ENCODE measurements around the gene LRBA. TPM values are rescaled to one million over a fixed set of nuclear protein-coding genes. Genes with fewer than 3 reads are reported as not detected.

The LRBA gene
- total RNA-seq, 1 experiment from 2014 or later = 39.4 TPM

- no peak for DNase-seq (ENCODE audit: low read depth)
Observed at GRCh38 chr4:150590631-150591030, 424.5 kb downstream of the LRBA start.

- DNase-seq (ENCODE audit: low read depth) = no peak
Observed at GRCh38 chr4:150589157-150589556, 425.9 kb downstream of the LRBA start.

GRCh38 chr4:150588316-150588715, 426.8 kb downstream of the LRBA start:
- DNase-seq (ENCODE audit: low read depth) = no peak

- no peak for DNase-seq (ENCODE audit: low read depth)
Observed at GRCh38 chr4:150586162-150586810, 428.8 kb downstream of the LRBA start.

- no peak for DNase-seq (ENCODE audit: low read depth)
Observed at GRCh38 chr4:150585611-150586010, 429.5 kb downstream of the LRBA start.

- DNase-seq (ENCODE audit: low read depth) = no peak
Observed at GRCh38 chr4:150584111-150584915, 430.8 kb downstream of the LRBA start.

GRCh38 chr4:150583287-150584110, 431.6 kb downstream of the LRBA start:
- DNase-seq (ENCODE audit: low read depth) = no peak

GRCh38 chr4:150582873-150583286, 432.2 kb downstream of the LRBA start:
- DNase-seq (ENCODE audit: low read depth) = no peak

- no peak for DNase-seq (ENCODE audit: low read depth)
Observed at GRCh38 chr4:150582146-150582872, 432.8 kb downstream of the LRBA start, which contains the start of gene MAB21L2. TSS of gene MAB21L2 (plus strand) at chr4:150582151. CDS start at chr4:150583030, 879 bp downstream.

GRCh38 chr4:150581641-150582051, 433.4 kb downstream of the LRBA start:
- DNase-seq (ENCODE audit: low read depth) = no peak

GRCh38 chr4:150581056-150581605, 434.0 kb downstream of the LRBA start:
- no peak for DNase-seq (ENCODE audit: low read depth)

GRCh38 chr4:150580306-150580705, 434.8 kb downstream of the LRBA start:
- DNase-seq (ENCODE audit: low read depth) = no peak

- peak; percentile 51 for DNase-seq (ENCODE audit: low read depth)
Observed at GRCh38 chr4:150579551-150580234, 435.4 kb downstream of the LRBA start.

GRCh38 chr4:150578745-150579501, 436.2 kb downstream of the LRBA start:
- peak; percentile 65 for DNase-seq (ENCODE audit: low read depth)

- DNase-seq (ENCODE audit: low read depth) = no peak
Observed at GRCh38 chr4:150577796-150578195, 437.3 kb downstream of the LRBA start.

- DNase-seq (ENCODE audit: low read depth) = no peak
Observed at GRCh38 chr4:150574678-150575077, 440.4 kb downstream of the LRBA start.

- peak; percentile 55 for DNase-seq (ENCODE audit: low read depth)
Observed at GRCh38 chr4:150573534-150573933, 441.6 kb downstream of the LRBA start.

- DNase-seq (ENCODE audit: low read depth) = no peak
Observed at GRCh38 chr4:150572704-150573504, 442.2 kb downstream of the LRBA start.

GRCh38 chr4:150570862-150571261, 444.2 kb downstream of the LRBA start:
- no peak for DNase-seq (ENCODE audit: low read depth)
